CD4-positive, alpha-beta T cell treated with Interferon alpha-2 for 1 hour (primary cell): Measurements from ENCODE around the gene SH3PXD2B.

Source experiments
- DNase-seq, 2 donors: peaks; one replicate each; pipeline ENCODE4 v3.0.0-alpha.2; 2020 to 2022

The SH3PXD2B gene

GRCh38 chr5:172452398-172453205 is 1.7 kb downstream of the SH3PXD2B start:
- DNase-seq, result no peak

DNA sequence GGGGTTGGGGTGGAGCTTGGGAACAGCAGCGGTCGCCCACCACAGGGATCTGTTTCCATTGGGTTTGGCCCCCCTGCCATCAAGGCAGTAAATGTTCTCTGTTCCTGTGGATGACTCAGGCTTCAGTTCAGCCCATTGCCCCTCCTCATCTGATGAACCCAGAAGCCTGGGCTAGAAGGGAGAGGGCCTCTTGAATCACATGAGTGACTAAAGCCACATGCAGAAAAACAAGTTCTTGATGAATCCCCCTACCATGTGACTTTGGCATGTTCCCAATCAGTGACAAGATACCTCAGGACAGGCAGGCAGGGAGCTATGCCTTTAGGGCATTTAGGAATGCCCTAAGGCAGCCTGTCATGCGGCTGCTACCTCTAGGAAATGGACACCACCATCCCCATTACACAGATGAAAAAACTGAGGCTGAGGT is 2.5 kb downstream of the SH3PXD2B start:
- DNase-seq, result no peak

DNA sequence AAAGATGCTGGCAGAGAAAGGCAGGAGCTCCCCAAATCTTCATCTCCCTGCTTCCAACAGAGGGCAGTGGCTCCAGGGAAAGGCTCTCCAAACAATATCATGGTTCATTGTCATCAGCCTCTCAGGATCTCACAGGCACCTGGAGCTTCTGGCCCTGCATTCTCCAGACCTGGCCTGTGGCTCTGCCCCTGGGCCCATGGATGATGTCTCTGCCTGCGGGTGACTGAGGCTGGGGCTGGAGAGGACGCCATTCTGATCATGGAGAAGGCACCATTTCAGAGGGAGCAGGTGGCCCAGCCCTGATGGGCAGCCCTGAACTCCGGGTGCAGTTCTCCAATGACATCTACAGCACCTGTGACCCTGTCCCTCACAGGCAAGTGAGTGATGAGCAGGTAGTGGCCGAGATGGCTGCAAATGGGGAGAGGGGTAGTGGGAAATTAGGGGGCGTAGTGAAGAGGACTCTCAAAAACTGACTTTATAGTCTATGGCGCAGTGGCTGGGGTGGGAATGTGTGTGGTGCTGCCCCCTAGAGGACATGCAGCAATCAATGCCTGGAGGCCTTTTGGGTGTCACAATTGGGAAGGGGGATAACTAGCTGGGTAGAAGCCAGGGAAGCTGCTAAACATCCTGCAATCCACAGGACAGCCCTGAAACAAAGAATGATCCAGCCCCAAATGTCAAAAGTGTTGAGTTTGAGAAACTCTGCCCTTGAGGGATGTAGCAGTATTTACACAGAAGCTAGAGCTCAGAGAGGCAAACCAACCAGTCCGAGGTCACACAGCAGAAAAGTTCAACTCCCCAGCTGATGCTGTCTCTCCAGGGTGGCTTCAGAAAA is 3.2 kb downstream of the SH3PXD2B start:
- peak; percentile 19 to 48 for DNase-seq

DNA sequence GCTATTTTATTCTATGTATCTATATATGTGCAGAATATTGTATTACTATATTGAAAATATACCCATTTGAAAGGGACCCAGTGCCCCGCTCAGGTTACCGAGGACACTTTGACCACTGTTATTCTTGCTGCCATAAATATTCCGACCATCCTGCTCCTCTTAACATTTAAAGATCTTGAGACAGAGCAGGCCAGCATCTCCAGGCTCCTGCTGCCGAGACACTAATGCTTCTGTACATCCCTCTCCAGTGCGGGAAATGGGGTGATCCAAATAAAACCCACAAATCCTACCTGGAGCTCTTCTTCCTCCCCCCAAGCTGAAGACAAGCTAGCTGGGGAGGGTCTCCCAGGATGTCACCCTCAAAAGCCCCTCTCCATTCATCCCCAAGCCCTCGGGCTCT is 3.9 kb downstream of the SH3PXD2B start:
- DNase-seq, result no peak

DNA sequence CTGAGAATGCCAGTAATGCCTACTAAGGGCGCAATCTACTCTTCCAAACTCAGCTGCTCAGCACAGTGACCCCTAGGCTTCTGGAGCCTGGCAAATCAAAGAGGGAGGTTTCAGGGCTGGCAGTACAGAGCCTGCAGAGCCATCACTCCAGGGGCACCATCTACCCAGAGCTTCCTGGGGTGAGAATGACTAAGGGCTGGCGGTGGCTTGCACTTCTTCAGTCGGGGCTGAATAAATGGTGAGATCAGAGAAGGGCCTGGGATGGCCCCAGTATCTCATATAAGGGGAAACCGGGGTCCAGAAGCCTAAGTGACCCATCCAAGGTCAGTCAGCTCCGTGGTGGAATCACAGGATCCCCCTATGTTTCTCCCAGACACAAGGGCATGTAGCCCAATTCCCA is 5.3 kb downstream of the SH3PXD2B start:
- no peak for DNase-seq

DNA sequence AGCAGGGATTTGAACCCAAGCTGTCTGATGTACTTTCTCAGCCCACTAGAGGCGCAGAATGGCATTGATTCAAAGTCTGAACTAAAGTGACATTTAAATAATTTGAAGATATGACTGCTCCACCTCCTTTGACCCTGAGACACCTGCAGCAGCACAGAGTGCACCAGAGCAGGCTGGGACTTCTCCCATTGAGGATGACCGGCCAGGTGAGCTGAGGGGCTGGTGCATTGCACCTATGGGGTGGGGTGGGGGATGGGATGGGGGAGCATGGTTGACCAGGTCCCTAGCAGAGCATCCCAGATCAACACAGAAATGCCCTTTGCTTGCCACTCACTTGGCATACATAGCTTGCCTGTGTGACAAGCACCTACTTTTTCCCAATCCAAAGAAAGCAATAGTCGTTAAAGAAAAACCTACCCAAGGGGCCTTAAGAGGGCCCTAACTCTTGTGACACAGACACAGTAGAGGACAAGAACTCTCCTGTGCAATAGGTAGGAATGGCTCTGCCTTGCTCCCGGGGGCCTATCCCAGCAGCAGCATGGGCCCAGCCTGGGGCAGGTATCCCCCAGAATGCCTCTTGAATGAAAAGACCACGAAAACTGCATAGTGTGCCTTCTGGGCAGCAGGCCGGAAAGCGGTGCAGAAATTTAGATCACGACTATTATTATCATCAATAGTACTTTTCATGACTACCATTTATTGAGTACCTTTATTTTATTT is 6.5 kb downstream of the SH3PXD2B start:
- no peak for DNase-seq

DNA sequence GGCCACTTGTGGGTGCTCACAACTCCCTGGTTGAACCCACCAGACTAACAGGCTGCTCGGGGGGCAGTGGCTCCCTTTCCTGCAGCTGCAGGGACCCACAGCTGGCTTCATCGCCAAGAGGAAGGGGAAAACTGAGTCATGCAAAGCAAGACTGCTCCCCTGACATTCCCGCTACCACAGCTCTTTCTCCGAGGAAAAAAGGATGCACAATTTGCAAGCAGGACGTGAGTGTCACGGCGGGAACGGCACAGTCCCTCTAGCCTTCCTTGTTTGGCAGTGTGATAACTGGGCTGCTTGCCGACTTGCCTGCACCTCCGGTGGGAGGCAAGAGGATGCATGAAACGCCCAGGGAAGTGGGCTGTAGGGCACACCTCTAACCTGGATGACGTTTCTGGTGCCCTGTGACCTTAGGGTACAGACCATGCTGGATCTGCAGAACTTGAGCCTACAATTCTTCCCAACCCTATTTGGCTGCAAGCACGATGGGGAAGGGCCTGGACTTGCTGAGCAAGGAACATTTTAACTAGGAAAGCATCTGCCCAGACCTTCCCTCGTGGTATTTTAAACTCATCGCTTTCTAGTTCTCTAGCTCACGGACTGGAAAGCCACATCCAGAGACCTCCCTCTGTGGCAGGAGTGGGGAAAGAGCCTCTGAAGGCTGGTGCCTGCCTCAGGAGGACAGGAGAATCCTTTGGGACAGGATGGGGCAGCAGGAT is 7.8 kb downstream of the SH3PXD2B start:
- no peak for DNase-seq

DNA sequence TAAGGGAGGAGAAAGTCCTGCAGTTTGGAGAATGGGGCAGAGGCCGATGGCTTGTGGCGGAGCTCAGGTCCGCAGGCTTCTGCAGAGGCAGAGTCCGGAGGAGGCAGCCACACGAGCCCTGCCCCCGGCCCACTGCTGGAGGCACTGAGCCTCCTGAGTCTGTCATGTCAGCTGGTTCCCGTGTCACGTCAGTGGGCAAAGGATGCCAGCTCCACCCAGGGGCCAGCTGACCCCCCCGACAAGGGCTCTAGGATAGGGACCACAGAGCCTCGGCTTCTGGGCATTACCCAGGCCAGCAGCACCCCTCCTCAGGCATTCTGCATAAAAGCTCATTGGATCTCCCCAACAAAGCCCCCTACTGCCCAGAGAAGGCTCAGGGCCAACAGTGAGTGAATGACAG is 8.5 kb downstream of the SH3PXD2B start:
- no peak for DNase-seq

- no peak for DNase-seq
These were observed 9.5 kb downstream of the SH3PXD2B start for GRCh38 chr5:172444626-172445365.

DNA sequence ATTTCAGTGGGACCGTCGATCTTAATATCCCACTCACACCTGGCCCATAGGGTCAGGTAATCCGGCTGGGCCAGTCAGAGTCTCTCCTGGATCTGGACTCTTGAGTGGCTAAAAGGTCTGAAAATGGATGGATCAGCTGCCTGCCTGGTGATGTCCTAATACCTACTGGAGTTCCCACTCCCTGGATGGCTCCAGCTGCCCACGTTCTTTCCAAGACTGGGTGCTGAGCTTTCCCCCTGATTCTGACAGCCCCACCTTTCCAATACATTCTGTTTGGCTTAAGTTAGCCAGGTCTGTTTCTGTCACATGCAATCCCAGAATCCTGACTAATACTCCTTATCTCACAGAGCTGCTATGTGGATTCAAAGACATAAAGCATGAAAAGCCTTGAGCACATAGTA is 10.2 kb downstream of the SH3PXD2B start:
- DNase-seq, result no peak

- DNase-seq, result peak in 1 of 2 donors; percentile 34
These were observed 10.8 kb downstream of the SH3PXD2B start for GRCh38 chr5:172443441-172444109.

- DNase-seq, result no peak
These were observed 11.7 kb downstream of the SH3PXD2B start for GRCh38 chr5:172442592-172442991.

DNA sequence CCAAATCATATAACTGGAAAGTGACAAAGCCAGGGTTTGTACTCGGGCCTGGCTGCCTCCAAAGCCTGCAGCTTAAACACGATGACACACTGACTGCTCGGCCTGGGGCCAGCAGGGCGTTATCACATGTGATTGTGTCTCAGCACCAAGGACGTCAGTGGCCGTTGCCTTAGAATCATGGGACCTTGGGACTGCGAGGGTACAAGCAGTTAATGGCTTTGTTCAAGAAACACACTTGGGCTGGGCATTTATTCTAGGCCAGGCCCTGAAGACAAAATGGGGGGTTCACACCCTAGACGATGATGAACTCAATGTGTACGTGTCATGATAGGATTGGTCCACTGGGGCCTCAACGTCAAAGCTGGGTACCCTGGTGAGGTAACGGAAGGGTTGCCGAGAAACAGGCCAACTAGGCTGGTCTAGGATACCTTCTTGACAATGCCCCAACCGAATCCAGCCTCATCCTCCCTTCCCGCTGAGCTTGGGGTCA is 13.0 kb downstream of the SH3PXD2B start:
- DNase-seq, result no peak

DNA sequence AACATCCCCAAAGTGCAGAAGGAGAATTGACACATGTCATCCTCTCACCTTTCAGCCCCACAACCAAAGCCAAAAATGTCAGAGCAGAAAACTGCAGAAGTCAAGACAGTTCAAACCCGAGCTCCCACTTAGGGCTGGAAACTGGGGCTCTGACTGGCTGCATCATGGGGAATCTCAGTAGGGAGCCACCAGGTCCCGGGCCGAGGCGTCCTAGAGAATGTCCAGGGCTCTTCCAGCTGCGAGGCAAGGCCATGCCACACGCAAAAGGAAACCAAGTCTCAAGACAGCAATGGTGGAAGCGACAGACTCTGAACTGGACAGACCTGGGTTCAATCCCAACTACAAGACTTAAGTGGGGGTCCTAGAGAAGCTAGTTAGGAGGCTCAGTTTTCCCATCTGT is 13.8 kb downstream of the SH3PXD2B start:
- no peak for DNase-seq

DNA sequence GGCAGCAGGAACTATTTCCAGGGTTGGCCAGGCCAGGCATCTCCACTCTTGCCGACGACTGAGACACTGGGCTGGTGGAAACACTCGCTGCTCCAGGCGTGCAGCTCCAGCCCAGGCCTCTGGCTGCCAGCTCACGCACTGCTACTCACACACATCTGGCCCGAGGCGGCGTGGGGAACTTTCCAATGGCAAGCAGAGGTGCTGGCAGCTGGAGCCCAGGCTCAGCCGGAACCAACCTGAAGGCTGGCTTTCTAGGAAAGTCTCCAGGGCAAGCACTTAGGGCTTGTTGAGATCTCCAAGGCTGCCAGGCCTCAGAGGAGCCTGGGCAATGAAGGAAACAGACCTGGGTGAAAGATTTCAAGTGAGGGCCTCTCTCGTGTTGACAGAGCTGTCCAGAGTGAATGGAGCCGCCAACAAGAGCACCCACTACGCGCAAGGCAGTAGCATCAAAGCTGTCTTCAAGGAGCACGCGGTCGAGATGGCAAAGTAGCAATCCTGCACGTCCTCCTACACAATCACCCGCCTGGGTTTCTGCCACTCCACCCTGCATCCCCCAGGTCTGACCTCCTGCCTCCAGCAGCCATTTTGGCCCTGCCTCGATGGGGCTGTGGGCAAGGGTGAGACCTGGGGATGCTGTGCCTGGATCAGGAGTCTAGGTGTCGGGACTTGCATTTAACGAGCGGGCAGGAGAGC is 14.4 kb downstream of the SH3PXD2B start:
- no peak for DNase-seq

GRCh38 chr5:172438319-172438668 is 16.0 kb downstream of the SH3PXD2B start:
- DNase-seq, result no peak

- no peak for DNase-seq
These were observed 16.6 kb downstream of the SH3PXD2B start for GRCh38 chr5:172437445-172438318.

- DNase-seq, result no peak
These were observed 17.4 kb downstream of the SH3PXD2B start for GRCh38 chr5:172436879-172437369.

DNA sequence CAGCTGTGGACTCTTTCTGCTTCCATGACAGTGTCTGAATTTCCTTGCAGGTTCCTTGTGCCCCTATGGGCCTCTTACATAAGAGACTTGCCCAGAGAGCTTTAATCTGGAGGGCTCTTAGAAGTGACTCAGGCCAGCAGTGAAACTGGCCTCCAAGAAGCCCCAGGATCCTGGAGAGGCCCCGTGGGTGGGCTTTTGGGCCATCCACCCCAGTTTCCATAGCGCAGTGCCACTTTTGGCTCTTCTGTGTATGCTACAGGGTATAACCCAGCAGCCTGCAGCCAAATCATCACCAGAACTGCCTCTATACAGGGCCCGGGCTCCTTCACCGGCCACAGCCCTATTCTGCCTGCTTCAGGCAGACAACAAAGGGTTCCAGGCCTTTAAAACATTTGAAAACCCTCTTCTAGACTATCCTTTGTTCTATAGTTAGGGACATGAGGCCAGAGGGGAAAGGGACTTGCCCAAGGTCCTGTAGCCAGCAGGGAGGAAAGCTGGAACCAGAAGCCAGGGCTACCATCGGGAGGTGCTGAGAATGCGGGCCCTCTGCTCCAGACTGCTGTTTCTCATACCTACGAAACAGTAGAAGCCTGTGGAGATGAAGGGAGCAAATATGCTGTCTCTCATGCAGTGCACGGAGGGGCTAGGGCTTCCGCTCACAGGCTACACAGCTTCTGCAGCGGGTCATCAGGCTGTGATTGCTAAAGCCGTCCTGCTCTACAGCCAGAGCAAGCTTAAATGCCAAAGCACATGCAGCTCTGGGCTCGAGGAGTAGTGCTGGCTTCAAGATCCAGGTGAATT is 18.0 kb downstream of the SH3PXD2B start:
- no peak for DNase-seq
